Measurements from ENCODE around the gene TLX2. TPM values are rescaled to one million over a fixed set of nuclear protein-coding genes. Genes with fewer than 3 reads are reported as not detected.

Gene TLX2
- total RNA-seq, 1 experiment from 2014 or later = 0.68 TPM

- no TSS peak for BruUV-seq (replicated peaks)
These were observed 50.0 kb downstream of the TLX2 start for GRCh38 chr2:74564222-74564621.

GRCh38 chr2:74566076-74566753 lies 52.0 kb downstream of the TLX2 start:
- H3K27me3 Mint-ChIP-seq (ENCODE audit: insufficient read depth, unreplicated experiment) = peaks cover 24% of the 10 kb centered on the region

More at GRCh38 chr2:74564222-74564621, 50.0 kb downstream of the TLX2 start:
- Histone ChIP-seq H3K9me3 (no peaks in the 10 kb centered on the region), H3K36me3 (ENCODE audit: control insufficient read depth, insufficient read depth, low read length) (no peaks in the 10 kb centered on the region), H3K27me3 (replicated peaks; ENCODE audit: control insufficient read depth, insufficient read depth, low read length) (no peaks in the 10 kb centered on the region; the same call in 1 of the 2 replicates), H3K4me1 (no peaks in the 10 kb centered on the region), H3K4me3 (ENCODE audit: low read depth, low read length) (no peak overlapping the region)
- Mint-ChIP-seq H3K4me1 (ENCODE audit: low read depth, unreplicated experiment) (peaks cover 6% of the 10 kb centered on the region), H3K4me3 (ENCODE audit: unreplicated experiment) (no peak overlapping the region), H3K9me3 (ENCODE audit: unreplicated experiment) (no peaks in the 10 kb centered on the region), H3K36me3 (ENCODE audit: insufficient read depth, unreplicated experiment) (no peaks in the 10 kb centered on the region), H3K27ac (ENCODE audit: unreplicated experiment) (no peak overlapping the region), H3K27me3 (ENCODE audit: insufficient read depth, unreplicated experiment) (peaks cover 24% of the 10 kb centered on the region)
- POLR2A ChIA-PET = no interaction called here
- no peak for TF ChIP-seq CTCF (IDR thresholded peaks at IDR 0.05; ENCODE audit: insufficient read depth in 1 of 2, low read depth in 1 of 2, low read length in 1 of 2, severe bottlenecking in 1 of 2, unreplicated experiment in 1 of 2)
- CTCF ChIA-PET = no interaction called here
- no peak for DNase-seq
- intact Hi-C loops (cut with micrococcal nuclease; ENCODE audit: unreplicated experiment) = no loop called here

GRCh38 chr2:74566754-74567085 lies 52.5 kb downstream of the TLX2 start:
- ChIA-PET POLR2A (no interaction called here), CTCF (no interaction called here)
- intact Hi-C loops (cut with micrococcal nuclease; ENCODE audit: unreplicated experiment) = no loop called here
- no peak for TF ChIP-seq CTCF (IDR thresholded peaks at IDR 0.05; ENCODE audit: insufficient read depth in 1 of 2, low read depth in 1 of 2, low read length in 1 of 2, severe bottlenecking in 1 of 2, unreplicated experiment in 1 of 2)
- H3K4me3 ChIP-seq (ENCODE audit: low read depth, low read length) = no peak overlapping the region
- Mint-ChIP-seq H3K36me3 (ENCODE audit: insufficient read depth, unreplicated experiment) (no peaks in the 10 kb centered on the region), H3K27ac (ENCODE audit: unreplicated experiment) (no peak overlapping the region), H3K4me1 (ENCODE audit: low read depth, unreplicated experiment) (no peaks in the 10 kb centered on the region), H3K4me3 (ENCODE audit: unreplicated experiment) (no peak overlapping the region), H3K9me3 (ENCODE audit: unreplicated experiment) (no peaks in the 10 kb centered on the region), H3K27me3 (ENCODE audit: insufficient read depth, unreplicated experiment) (peaks cover 21% of the 10 kb centered on the region)
- H3K27me3 ChIP-seq (replicated peaks; ENCODE audit: control insufficient read depth, insufficient read depth, low read length) = no peaks in the 10 kb centered on the region
- no peaks in the 10 kb centered on the region for H3K9me3 ChIP-seq
- DNase-seq = no peak
- BruUV-seq (replicated peaks) = no TSS peak
- H3K36me3 ChIP-seq (ENCODE audit: control insufficient read depth, insufficient read depth, low read length) = no peaks in the 10 kb centered on the region
- no peaks in the 10 kb centered on the region for H3K4me1 ChIP-seq

More at GRCh38 chr2:74566076-74566753, 52.0 kb downstream of the TLX2 start:
- Mint-ChIP-seq H3K4me3 (ENCODE audit: unreplicated experiment) (no peak overlapping the region), H3K36me3 (ENCODE audit: insufficient read depth, unreplicated experiment) (no peaks in the 10 kb centered on the region), H3K27ac (ENCODE audit: unreplicated experiment) (no peak overlapping the region), H3K9me3 (ENCODE audit: unreplicated experiment) (no peaks in the 10 kb centered on the region), H3K4me1 (ENCODE audit: low read depth, unreplicated experiment) (no peaks in the 10 kb centered on the region)
- no peak for DNase-seq
- BruUV-seq (replicated peaks) = no TSS peak
- ChIA-PET POLR2A (interaction anchor here (0.6 kb wide), 1 partner anchor 22 kb away, joined by 3 read pairs; no protein-coding TSS in a partner anchor), CTCF (no interaction called here)
- Histone ChIP-seq H3K4me3 (ENCODE audit: low read depth, low read length) (no peak overlapping the region), H3K4me1 (no peaks in the 10 kb centered on the region), H3K27me3 (replicated peaks; ENCODE audit: control insufficient read depth, insufficient read depth, low read length) (no peaks in the 10 kb centered on the region), H3K36me3 (ENCODE audit: control insufficient read depth, insufficient read depth, low read length) (no peaks in the 10 kb centered on the region), H3K9me3 (no peaks in the 10 kb centered on the region)
- TF ChIP-seq CTCF (IDR thresholded peaks at IDR 0.05; ENCODE audit: insufficient read depth in 1 of 2, low read depth in 1 of 2, low read length in 1 of 2, severe bottlenecking in 1 of 2, unreplicated experiment in 1 of 2) = no peak
- intact Hi-C loops (cut with micrococcal nuclease; ENCODE audit: unreplicated experiment) = no loop called here

Other genes with a start within 250 kb of the TLX2 start
- gene SLC4A5, start 171.0 kb upstream of the TLX2 start, total RNA-seq (2022) = 1.9 and 2.2 TPM in 2 replicates
- 132 and 139 TPM in 2 replicates for gene DCTN1, start 134.1 kb upstream of the TLX2 start, total RNA-seq (2022)
- gene C2orf81, start 92.8 kb upstream of the TLX2 start, total RNA-seq (2022) = 0.84 and 1.7 TPM in 2 replicates
- gene WDR54, start 92.7 kb upstream of the TLX2 start, total RNA-seq (2022) = 8.4 and 9.9 TPM in 2 replicates
- gene RTKN, start 72.5 kb upstream of the TLX2 start, total RNA-seq (2022) = 123 and 139 TPM in 2 replicates
- 25.2 and 29.1 TPM in 2 replicates for gene INO80B, start 59.4 kb upstream of the TLX2 start, total RNA-seq (2022)
- gene WBP1, start 56.0 kb upstream of the TLX2 start, total RNA-seq (2022) = 53.4 and 54.8 TPM in 2 replicates
- gene MOGS, start 49.1 kb upstream of the TLX2 start, total RNA-seq (2022) = 70.5 and 71.1 TPM in 2 replicates
- 88.4 and 102 TPM in 2 replicates for gene MRPL53, start 41.8 kb upstream of the TLX2 start, total RNA-seq (2022)
- gene CCDC142, start 31.5 kb upstream of the TLX2 start, total RNA-seq (2022) = 39.0 and 47.1 TPM in 2 replicates
- 31.3 and 32.4 TPM in 2 replicates for gene TTC31, start 31.4 kb upstream of the TLX2 start, total RNA-seq (2022)
- 11.1 and 11.4 TPM in 2 replicates for gene LBX2, start 14.8 kb upstream of the TLX2 start, total RNA-seq (2022)
- 27.0 and 29.7 TPM in 2 replicates for gene PCGF1, start 6.8 kb upstream of the TLX2 start, total RNA-seq (2022)
- gene DQX1, start 11.8 kb downstream of the TLX2 start, total RNA-seq (2022) = 0.50 and 1.4 TPM in 2 replicates
- gene AUP1, start 15.3 kb downstream of the TLX2 start, total RNA-seq (2022) = 154 and 156 TPM in 2 replicates
- gene HTRA2, start 15.5 kb downstream of the TLX2 start, total RNA-seq (2022) = 27.0 and 27.3 TPM in 2 replicates
- 13.8 and 15.9 TPM in 2 replicates for gene LOXL3, start 39.5 kb downstream of the TLX2 start, total RNA-seq (2022)
- 5.1 and 5.5 TPM in 2 replicates for gene DOK1, start 40.3 kb downstream of the TLX2 start, total RNA-seq (2022)
- gene M1AP, start 133.9 kb downstream of the TLX2 start, total RNA-seq (2022) = not detected in 2 replicates
- gene SEMA4F, start 139.8 kb downstream of the TLX2 start, total RNA-seq (2022) = 6.2 and 7.6 TPM in 2 replicates

All from Caco-2 (cell line).